ENCODE results near the gene CAMK2D.

DNA sequence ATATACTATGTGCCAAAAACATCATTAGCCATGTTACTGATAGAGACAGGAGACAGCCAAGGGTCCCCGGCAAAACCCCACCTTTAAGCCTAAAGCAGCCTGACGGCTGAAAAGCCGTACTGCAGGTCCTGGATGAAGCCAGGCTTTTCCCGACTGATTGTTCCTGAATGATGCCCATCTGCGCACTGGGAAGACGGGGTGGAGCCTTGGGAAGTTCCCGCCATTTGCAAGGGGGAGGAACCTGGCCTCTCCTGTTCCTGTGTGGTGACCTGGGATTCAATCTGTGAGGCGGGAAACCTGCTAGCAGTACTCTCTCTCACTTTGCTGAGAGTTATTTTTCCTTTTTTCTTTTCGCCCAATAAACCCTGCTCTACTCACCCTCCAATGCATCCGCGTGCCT, 15.1 kb upstream of the CAMK2D start:
- TF ChIP-seq, protein P1, sequence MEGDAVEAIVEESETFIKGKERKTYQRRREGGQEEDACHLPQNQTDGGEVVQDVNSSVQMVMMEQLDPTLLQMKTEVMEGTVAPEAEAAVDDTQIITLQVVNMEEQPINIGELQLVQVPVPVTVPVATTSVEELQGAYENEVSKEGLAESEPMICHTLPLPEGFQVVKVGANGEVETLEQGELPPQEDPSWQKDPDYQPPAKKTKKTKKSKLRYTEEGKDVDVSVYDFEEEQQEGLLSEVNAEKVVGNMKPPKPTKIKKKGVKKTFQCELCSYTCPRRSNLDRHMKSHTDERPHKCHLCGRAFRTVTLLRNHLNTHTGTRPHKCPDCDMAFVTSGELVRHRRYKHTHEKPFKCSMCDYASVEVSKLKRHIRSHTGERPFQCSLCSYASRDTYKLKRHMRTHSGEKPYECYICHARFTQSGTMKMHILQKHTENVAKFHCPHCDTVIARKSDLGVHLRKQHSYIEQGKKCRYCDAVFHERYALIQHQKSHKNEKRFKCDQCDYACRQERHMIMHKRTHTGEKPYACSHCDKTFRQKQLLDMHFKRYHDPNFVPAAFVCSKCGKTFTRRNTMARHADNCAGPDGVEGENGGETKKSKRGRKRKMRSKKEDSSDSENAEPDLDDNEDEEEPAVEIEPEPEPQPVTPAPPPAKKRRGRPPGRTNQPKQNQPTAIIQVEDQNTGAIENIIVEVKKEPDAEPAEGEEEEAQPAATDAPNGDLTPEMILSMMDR (IDR thresholded peaks at IDR 0.05) = no peak
- TF ChIP-seq EP300 (IDR thresholded peaks at IDR 0.05) (no peak), POLR2AphosphoS5 (IDR thresholded peaks at IDR 0.05) (no peak)

All from esophagus muscularis mucosa (tissue), 4 donors.